ENCODE data around the gene OSBPL10. TPM values are rescaled to one million over a fixed set of nuclear protein-coding genes. Genes with fewer than 3 reads are reported as not detected.

The OSBPL10 gene
- total RNA-seq, 1 donor from 2014 or later, result 6.4 TPM

DNA sequence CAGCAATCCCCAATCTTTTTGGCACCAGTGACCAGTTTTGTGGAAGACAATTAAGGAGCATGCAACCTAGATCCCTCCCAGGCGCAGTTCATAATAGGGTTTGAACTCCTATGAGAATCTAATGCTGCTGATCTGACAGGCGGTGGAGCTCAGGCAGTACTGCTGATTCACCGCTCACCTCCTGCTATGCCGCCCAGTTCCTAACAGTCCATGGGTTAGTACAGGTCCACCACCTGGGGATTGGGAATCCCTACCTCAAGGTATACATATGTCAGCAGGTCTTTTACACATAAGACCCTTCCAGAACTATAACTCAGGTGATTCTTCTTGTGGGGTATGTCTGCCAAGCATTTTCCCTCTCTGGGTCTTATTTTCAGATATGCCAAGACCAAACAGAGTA, 182.2 kb downstream of the OSBPL10 start:
- TF ChIP-seq, protein P1, sequence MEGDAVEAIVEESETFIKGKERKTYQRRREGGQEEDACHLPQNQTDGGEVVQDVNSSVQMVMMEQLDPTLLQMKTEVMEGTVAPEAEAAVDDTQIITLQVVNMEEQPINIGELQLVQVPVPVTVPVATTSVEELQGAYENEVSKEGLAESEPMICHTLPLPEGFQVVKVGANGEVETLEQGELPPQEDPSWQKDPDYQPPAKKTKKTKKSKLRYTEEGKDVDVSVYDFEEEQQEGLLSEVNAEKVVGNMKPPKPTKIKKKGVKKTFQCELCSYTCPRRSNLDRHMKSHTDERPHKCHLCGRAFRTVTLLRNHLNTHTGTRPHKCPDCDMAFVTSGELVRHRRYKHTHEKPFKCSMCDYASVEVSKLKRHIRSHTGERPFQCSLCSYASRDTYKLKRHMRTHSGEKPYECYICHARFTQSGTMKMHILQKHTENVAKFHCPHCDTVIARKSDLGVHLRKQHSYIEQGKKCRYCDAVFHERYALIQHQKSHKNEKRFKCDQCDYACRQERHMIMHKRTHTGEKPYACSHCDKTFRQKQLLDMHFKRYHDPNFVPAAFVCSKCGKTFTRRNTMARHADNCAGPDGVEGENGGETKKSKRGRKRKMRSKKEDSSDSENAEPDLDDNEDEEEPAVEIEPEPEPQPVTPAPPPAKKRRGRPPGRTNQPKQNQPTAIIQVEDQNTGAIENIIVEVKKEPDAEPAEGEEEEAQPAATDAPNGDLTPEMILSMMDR (IDR thresholded peaks at IDR 0.05; ENCODE audit: borderline replicate concordance), result no peak
- DNase-seq, result no peak
- Histone ChIP-seq H3K4me1 (no peaks in the 10 kb centered on the region), H3K27ac (replicated peaks) (no peak overlapping the region), H3K9me3 (replicated peaks) (no peaks in the 10 kb centered on the region), H3K27me3 (ENCODE audit: low read depth) (no peaks in the 10 kb centered on the region), H3K4me3 (no peak overlapping the region), H3K36me3 (no peaks in the 10 kb centered on the region)
- intact Hi-C loops (cut with micrococcal nuclease), result no loop called here

DNA sequence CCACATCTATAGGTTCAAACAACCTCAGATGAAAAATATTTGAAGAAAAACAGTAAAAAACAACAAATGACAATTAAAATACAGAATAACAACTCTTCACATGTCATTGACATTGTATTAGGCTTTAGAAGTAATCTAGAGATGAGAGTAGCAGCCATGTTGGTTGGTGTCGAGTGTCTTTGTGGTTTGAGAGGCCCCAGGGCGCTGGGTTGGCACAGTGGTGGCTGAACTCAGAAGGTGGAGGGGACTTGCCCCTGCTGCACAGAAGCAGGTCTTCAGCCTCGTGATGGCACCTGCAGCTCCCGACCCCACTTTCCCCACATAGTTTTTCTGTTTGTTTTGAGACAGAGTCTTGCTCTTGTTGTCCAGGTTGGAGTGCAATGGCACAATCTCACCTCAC, 187.2 kb downstream of the OSBPL10 start:
- H3K27me3 ChIP-seq (ENCODE audit: low read depth), result no peaks in the 10 kb centered on the region
- H3K9me3 ChIP-seq (replicated peaks), result no peaks in the 10 kb centered on the region
- H3K27ac ChIP-seq (replicated peaks), result no peak overlapping the region
- TF ChIP-seq, protein P1 (IDR thresholded peaks at IDR 0.05; ENCODE audit: borderline replicate concordance), result no peak
- intact Hi-C loops (cut with micrococcal nuclease), result no loop called here
- peaks cover 8% of the 10 kb centered on the region for H3K4me1 ChIP-seq
- DNase-seq, result no peak
- H3K36me3 ChIP-seq, result no peaks in the 10 kb centered on the region
- no peak overlapping the region for H3K4me3 ChIP-seq

DNA sequence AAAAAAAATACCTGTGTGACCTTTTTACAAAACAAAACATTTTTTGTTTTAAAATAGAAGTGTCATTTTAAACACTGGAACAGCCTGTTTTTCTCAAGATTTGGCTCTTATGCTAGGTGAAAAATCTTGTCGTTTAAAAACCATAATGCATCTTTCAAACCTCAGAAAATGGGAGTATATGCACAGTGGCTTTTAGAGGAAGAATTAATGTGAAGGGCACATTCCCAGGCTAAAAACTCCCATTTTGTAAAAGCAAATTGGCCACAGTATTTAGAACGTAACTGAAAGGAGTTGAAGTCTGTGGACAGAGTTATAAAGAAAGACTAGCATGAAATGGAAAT, 190.0 kb downstream of the OSBPL10 start:
- Histone ChIP-seq H3K9me3 (replicated peaks) (no peaks in the 10 kb centered on the region), H3K27ac (replicated peaks) (no peak overlapping the region), H3K4me1 (peaks cover 8% of the 10 kb centered on the region), H3K4me3 (no peak overlapping the region), H3K36me3 (no peaks in the 10 kb centered on the region), H3K27me3 (ENCODE audit: low read depth) (no peaks in the 10 kb centered on the region)
- intact Hi-C loops (cut with micrococcal nuclease), result no loop called here
- no peak for DNase-seq
- TF ChIP-seq, protein P1 (IDR thresholded peaks at IDR 0.05; ENCODE audit: borderline replicate concordance), result no peak

DNA sequence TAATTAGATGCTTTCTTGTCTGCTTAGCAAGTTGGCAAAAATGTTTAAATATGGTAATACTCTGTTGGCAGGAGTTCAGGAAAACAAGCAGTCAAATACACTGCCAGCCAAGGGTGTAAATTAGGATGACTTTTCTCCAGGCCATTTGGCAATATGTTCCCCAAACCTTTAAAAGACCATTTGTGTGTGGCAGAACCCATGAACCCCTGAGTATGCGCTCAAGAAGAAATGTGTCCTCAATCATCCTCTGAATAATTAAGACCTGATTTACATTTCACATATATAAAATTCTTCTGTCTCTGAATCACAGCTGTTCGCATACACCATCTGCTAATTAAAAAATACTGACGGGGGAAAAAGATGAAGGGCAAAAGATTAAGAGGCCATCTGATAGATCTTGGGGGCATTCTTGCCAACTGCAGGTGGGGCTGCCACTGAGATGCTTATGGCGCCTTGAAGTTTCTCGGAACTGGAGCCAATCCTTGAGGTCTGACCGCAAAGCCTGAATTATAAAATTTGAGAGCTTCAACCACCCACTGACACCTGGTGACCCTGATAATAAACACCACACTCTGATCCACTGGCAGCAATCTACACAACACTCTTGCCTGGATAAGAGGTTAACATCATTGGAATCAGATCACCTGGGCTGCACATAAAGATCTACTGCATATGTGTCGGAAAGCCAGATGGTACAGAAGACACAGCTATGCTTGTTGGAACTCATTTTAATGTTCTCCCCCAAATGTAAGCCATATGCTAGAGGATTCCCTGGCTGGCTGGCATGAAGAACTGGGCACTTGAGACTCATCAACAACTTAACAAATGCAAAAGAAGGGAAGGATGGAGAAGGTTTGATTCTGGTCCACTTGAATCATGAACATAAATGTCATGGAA, 190.6 kb downstream of the OSBPL10 start:
- TF ChIP-seq, protein P1 (IDR thresholded peaks at IDR 0.05; ENCODE audit: borderline replicate concordance), result no peak
- H3K27me3 ChIP-seq (ENCODE audit: low read depth), result no peaks in the 10 kb centered on the region
- H3K4me1 ChIP-seq, result peaks cover 8% of the 10 kb centered on the region
- H3K9me3 ChIP-seq (replicated peaks), result no peaks in the 10 kb centered on the region
- no peak overlapping the region for H3K4me3 ChIP-seq
- no peak for DNase-seq
- H3K27ac ChIP-seq (replicated peaks), result no peak overlapping the region
- intact Hi-C loops (cut with micrococcal nuclease), result no loop called here
- H3K36me3 ChIP-seq, result no peaks in the 10 kb centered on the region

DNA sequence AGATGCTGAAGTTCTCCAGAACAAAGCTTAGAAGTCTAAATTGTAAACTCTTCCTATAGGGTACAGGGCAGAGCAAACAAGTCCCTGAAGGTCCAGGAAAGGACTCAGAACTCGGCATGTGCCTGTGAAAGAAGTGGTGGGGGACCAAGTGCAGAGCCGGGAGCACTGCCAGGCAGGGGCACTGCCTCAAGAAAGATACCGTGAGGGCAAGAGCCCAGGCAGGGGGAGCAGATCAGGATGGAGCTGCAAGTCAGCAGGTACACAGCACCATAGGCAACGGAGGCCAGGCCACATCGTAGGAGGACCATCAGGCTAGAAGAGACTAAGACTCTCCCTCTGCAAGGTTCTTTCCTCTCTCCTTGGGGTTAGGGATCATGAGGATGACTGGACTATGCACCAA, 191.6 kb downstream of the OSBPL10 start:
- H3K36me3 ChIP-seq, result no peaks in the 10 kb centered on the region
- no peaks in the 10 kb centered on the region for H3K9me3 ChIP-seq (replicated peaks)
- DNase-seq, result no peak
- H3K4me1 ChIP-seq, result peaks cover 8% of the 10 kb centered on the region
- TF ChIP-seq, protein P1 (IDR thresholded peaks at IDR 0.05; ENCODE audit: borderline replicate concordance), result no peak
- H3K4me3 ChIP-seq, result no peak overlapping the region
- no peaks in the 10 kb centered on the region for H3K27me3 ChIP-seq (ENCODE audit: low read depth)
- H3K27ac ChIP-seq (replicated peaks), result no peak overlapping the region
- intact Hi-C loops (cut with micrococcal nuclease), result no loop called here

Data from left ventricle myocardium inferior (tissue), 1 donor.